NCI-H2081 treated with DMSO at 0.1 percent for 48 hours (cell line): ENCODE measurements around the gene RCN2.

Experiments
- DNase-seq: peaks from one replicate; lab custom pipeline; 2025; lab: John Stamatoyannopoulos, UW

Gene RCN2

DNA sequence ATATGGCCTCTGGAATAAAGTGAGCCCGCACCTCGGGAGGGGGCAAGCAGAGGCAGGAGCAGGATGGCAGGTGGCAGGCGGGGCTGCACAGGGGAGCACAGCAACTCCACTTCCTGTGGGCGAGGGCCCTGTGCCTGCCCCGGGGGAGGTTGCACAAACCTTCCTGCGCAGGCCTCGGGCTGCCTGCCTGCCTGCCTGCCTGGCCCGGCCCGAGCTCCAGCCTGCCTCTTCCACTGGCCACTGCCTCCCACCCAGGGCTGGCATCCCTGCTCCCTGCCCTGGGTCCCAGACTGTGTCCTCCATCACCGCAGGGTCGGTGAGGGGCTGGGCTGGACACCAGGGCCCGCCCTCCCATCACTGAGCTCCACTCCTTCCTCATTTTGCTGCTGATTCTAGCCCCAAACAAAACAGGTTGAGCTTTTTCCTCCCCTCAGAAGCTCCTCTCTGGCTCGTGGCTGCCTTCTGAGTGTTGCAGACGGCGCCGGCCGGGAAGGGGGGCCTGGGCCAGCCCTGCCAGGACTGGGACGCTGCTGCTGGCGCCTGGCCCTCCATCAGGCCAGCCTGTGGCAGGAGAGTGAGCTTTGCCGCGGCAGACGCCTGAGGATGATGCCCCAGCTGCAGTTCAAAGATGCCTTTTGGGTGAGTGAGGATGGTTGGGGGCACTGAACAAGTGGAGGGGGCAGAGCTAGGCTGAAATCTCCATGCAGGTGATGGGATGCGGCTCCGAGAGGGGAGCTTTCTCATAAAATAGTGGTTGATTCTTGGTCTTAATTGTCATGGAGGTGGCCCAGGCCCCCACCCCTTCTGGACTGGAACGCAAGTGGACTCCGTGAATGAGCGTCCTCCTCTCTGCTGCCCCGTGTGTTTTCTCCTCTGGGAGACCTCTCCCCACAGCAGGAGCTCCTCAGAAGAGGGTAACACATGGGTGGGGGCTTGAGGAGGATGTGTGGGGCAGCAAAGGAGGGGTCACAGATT lies 63.7 kb downstream of the RCN2 start, which contains the start of gene PSTPIP1:
Gene PSTPIP1 (plus strand): TSS at position 156 of the 975 bp plus-strand sequence. CDS start 448 bp downstream, at position 604.
- DNase-seq, result no peak

DNA sequence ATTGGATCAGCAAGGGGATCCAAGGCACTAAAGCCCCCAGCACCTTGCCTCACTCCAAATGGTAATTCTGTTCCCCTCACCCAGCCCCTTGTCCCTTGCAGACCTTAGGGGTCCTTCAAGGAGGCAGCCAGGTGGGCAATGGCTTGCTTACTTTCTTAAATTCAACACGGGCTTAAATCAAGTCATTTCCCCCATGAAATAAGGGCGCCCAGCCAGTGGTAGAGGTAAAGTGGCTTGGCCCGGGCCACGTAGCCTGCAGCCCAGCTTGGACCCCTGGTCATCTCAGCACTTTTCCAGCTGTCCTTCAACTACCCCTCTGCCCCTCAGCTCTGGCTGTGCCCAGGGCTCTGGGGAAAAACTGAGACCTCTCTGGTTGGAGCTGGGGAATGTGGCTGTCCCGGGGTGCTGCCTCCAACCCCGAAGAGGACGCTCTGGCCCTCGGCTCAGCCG lies 64.6 kb downstream of the RCN2 start:
- no peak for DNase-seq

DNA sequence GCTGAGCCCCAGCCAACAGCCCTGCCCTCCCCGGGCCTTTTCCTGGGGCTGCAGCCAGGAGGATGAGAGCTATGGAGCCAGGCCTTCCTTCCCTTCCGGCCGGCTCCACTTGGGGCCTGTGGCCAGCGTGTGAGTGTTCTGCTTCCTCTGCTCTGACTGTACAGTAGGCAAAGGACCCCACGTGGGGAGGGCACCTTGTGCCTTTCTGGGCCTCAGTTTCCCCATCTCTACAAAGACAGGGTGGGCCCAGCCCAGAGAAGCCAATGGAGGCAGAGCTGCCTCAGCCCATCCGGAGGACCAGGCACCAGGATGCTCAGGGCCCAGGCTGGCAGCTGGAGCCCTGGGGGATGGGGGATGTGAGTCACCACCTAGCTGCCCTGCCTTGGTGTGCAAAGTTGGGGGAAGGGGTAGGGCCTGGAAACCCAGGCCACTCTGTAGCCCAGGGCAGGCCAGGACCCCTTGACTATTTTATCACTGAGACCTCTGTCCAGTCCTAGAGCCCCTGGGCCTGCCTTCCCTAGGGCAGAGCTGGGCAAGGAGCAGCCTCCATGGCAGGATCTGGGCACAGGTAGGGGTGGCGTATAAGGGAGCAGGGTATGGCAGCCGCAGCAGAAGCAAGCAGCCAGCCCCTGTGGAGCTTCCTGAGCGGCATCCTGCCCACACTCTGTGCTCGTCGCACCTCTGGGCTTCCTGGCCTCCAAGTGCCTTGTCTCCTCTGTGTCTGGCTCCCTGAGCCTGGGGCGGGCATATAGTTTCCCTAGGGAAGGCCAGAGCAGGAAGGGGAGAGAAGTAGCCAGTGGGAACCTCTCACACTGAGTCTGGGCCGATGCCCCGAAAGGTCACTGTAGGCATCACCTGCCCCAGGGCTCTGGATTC lies 65.2 kb downstream of the RCN2 start:
- no peak for DNase-seq

DNA sequence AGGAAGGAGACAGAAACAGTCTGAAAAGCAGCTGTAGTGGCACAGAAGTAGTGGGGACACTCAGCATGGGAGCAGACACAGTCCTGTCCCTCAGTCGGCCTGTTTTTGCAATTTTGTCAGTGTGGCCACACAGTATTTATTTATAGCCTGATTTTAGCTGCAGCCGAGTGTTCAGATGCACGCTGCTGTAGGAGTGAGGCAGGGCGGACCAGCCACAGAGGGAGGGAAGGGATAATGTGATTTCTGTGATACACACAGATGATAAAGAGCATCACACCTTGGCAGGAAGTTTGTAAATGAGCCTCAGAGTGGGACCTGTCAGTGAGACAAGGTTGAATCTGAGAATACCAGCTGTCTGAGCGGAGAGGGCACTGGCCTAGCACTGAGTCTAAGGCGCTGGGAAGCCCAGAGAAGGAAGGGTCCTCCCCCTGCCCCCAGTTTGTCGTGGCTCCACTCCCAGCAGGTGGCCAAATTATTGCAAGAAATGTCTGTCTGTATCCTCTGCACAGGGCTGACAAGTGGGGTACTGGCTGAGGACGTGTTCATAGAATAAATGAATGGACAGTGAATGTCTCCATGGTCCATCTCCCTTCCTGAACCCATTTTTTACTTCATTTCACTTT lies 67.2 kb downstream of the RCN2 start:
- no peak for DNase-seq

DNA sequence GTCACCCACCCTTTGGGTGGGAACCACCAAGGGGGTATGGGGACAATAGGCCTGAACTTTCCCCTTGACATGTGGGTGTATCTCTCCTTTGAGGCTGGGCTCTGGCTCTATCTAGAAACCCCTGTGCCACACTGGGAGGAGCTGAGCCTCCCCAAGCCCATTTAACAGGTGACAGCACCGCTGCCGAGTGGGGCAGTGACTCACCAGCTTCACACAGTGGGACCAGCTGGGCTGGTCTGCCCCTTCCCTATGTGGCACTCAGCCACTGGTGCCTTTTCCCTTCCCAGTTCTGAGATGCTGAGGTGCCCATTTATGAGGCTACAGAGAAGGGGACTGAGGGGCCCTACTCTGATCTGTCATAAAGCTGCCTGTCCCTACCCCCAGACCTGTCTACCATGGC lies 68.4 kb downstream of the RCN2 start:
- DNase-seq, result no peak

DNA sequence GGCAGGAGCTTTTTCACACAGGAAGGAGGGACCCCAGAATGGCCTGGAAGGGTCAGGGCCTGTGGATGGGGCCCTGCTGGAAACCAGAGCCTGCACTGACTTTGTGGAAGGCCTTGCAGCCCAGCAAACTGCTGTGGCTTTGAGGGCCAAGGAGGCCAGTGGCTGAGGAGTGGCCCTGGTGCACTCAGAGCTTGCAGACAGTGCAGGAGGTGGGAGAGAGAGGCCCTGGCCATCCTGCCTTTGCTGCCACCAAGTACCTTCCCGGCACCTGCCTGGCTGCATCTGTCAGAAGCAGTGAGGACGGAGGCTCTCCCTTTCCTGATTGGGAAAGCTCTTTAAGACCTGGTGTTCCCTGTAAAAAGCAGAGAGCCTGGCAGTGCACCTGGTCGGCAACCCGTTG lies 69.8 kb downstream of the RCN2 start:
- no peak for DNase-seq

DNA sequence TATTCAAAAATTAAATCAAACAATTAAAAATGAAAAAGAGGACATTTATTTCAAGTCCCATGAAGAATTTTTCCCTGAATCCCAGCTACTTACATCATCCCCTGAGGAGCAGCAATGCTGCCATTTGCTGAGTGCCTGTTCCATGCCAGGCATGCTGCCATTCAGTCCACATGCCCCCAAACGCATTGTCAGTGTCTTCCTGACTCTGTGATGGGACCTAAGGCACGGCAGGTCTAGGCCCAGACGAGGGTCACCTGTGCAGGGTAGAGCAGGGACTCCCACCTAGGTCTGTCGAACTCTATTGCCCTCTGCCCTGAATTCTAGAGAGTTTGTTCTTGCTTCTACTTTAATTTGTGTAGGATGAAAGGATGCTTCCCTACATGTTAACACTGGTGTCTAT lies 70.4 kb downstream of the RCN2 start:
- no peak for DNase-seq

DNA sequence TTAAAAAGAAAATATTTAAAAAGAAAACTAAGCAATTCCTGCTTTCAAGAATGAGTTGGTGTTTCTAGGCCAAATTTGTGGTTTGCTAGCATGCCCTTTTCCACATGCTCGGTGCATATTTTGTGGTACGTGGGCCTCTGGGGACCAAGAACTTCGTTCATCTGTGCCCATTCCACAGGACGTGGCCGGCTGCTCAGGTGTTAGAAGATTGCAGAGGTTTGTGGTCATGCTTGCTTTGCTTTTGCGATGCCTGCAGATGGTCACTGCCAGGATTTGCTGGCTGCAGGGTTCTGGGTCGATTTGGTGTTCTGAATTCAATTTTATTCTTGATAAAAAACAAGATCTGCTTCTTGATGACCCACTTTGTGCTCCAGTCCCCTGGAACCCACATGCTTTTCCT lies 70.9 kb downstream of the RCN2 start:
- DNase-seq, result no peak

DNA sequence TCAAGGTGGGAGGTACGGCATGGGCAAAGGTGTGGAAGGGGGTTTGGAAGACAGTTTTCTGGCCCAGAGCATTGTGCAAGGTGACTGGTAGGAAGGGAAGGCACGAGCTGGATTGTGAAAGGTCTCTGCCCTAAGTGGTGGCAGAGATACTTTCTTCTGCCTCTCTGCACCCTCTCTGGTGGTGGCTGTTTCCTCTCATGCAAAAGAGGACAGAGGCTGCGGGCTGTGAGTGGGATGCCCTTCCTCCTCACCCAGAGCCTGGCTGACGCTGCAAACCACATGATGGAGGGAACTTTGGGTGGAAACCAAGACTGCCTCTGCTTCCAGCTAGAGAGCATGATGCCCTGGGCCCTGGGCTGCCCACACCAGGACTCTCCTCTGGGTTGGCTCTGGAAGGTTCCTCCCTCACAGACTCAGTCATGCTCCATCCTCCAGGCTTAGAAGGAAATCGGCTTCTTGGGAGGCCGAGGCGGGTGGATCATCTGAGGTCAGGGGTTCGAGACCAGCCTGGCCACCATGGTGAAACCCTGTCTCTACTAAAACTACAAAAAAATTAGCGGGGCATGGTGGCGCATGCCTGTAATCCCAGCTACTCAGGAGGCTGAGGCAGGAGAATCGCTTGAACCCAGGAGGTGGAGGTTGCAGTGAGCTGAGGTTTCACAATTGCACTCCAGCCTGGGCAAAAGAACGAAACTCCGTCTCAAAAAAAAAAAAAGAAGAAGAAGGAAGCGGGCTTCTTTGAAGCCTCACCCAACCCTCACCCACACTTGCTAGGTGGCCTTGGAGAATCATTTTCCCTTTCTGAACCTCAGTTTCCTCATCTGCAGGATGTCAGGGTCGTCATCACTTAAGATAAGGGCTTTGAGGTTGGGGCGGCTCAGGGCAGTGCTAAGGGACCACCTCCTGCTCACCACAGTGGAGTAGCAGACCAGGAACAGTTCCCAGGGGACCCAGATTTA lies 71.7 kb downstream of the RCN2 start:
- DNase-seq, result no peak
